Activated CD4-positive, alpha-beta T cell treated with anti-CD3 and anti-CD28 coated beads, Interleukin-2, amount 10 ng/mL, durations not matched to agents 24 days and 14 days (primary cell): Measurements from ENCODE around the gene TLE3. TPM values are rescaled to one million over a fixed set of nuclear protein-coding genes. Genes with fewer than 3 reads are reported as not detected.

ENCODE experiments used
- DNase-seq: peaks from one replicate; pipeline ENCODE4 v3.0.0; 2022
- H3K27ac Mint-ChIP-seq: one replicate; pipeline ENCODE4 v1.8.0; 2022; ENCODE audit warnings: mild to moderate bottlenecking, mixed read lengths
- H3K27me3 Mint-ChIP-seq: one replicate; pipeline ENCODE4 v1.8.0; 2022; ENCODE audit warnings: mixed read lengths
- H3K36me3 Mint-ChIP-seq: one replicate; pipeline ENCODE4 v1.8.0; 2022; ENCODE audit warnings: low read depth, mild to moderate bottlenecking, mixed read lengths
- H3K4me1 Mint-ChIP-seq: one replicate; pipeline ENCODE4 v1.8.0; 2021; ENCODE audit warnings: mixed read lengths
- H3K4me3 Mint-ChIP-seq: one replicate; pipeline ENCODE4 v1.8.0; 2022; ENCODE audit warnings: mild to moderate bottlenecking, moderate library complexity, mixed read lengths
- H3K9me3 Mint-ChIP-seq: one replicate; pipeline ENCODE4 v1.8.0; 2021; ENCODE audit warnings: mixed read lengths
- intact Hi-C: fragments of 100-400 bp; cut with micrococcal nuclease; formaldehyde crosslinking; loops from one replicate; pipeline ENCODE4 v1.15.1; 2023
- total RNA-seq: library from RNA; stranded (reverse); gene quantifications from 2 replicates; pipeline ENCODE4 v1.2.3, GENCODE V29; 2022

Gene TLE3
- total RNA-seq, 1 donor from 2014 or later = 111 TPM

GRCh38 chr15:70078578-70079417 is 18.9 kb downstream of the TLE3 start:
- intact Hi-C loops = no loop called here
- no peaks in the 10 kb centered on the region for H3K9me3 Mint-ChIP-seq
- peaks cover 76% of the 10 kb centered on the region for H3K36me3 Mint-ChIP-seq
- no peak for DNase-seq
- H3K27me3 Mint-ChIP-seq = no peaks in the 10 kb centered on the region
- peaks cover 33% of the 10 kb centered on the region for H3K4me1 Mint-ChIP-seq
- H3K4me3 Mint-ChIP-seq = no peak overlapping the region
- H3K27ac Mint-ChIP-seq = no peak overlapping the region

GRCh38 chr15:70077188-70078147 is 20.2 kb downstream of the TLE3 start:
- no peak overlapping the region for H3K27ac Mint-ChIP-seq
- intact Hi-C loops = no loop called here
- DNase-seq = no peak
- H3K4me3 Mint-ChIP-seq = no peak overlapping the region
- H3K4me1 Mint-ChIP-seq = peaks cover 33% of the 10 kb centered on the region
- no peaks in the 10 kb centered on the region for H3K27me3 Mint-ChIP-seq
- peaks cover 77% of the 10 kb centered on the region for H3K36me3 Mint-ChIP-seq
- no peaks in the 10 kb centered on the region for H3K9me3 Mint-ChIP-seq

- Mint-ChIP-seq H3K36me3 (peaks cover 77% of the 10 kb centered on the region), H3K27ac (no peak overlapping the region), H3K27me3 (no peaks in the 10 kb centered on the region), H3K4me3 (no peak overlapping the region), H3K4me1 (peaks cover 35% of the 10 kb centered on the region), H3K9me3 (no peaks in the 10 kb centered on the region)
- intact Hi-C loops = no loop called here
- no peak for DNase-seq
Observed at GRCh38 chr15:70074380-70074779, 23.3 kb downstream of the TLE3 start.

- no peak for DNase-seq
- intact Hi-C loops = no loop called here
- Mint-ChIP-seq H3K4me1 (peaks cover 33% of the 10 kb centered on the region), H3K27me3 (no peaks in the 10 kb centered on the region), H3K27ac (no peak overlapping the region), H3K4me3 (no peak overlapping the region), H3K36me3 (peaks cover 77% of the 10 kb centered on the region), H3K9me3 (no peaks in the 10 kb centered on the region)
Observed at GRCh38 chr15:70072479-70072878, 25.2 kb downstream of the TLE3 start.

GRCh38 chr15:70071799-70072198 is 25.9 kb downstream of the TLE3 start:
- Mint-ChIP-seq H3K9me3 (no peaks in the 10 kb centered on the region), H3K4me3 (no peak overlapping the region), H3K36me3 (peaks cover 79% of the 10 kb centered on the region), H3K27ac (no peak overlapping the region), H3K4me1 (peaks cover 31% of the 10 kb centered on the region), H3K27me3 (no peaks in the 10 kb centered on the region)
- DNase-seq = no peak
- intact Hi-C loops = no loop called here

- DNase-seq = no peak
- Mint-ChIP-seq H3K36me3 (peaks cover 73% of the 10 kb centered on the region), H3K4me1 (peaks cover 23% of the 10 kb centered on the region), H3K4me3 (no peak overlapping the region), H3K27ac (no peak overlapping the region), H3K27me3 (no peaks in the 10 kb centered on the region), H3K9me3 (no peaks in the 10 kb centered on the region)
- intact Hi-C loops = no loop called here
Observed at GRCh38 chr15:70069716-70070115, 28.0 kb downstream of the TLE3 start.

GRCh38 chr15:70068783-70069565 is 28.7 kb downstream of the TLE3 start:
- intact Hi-C loops = no loop called here
- Mint-ChIP-seq H3K9me3 (no peaks in the 10 kb centered on the region), H3K27ac (no peak overlapping the region)

GRCh38 chr15:70067681-70068080 is 30.0 kb downstream of the TLE3 start:
- no peak for DNase-seq
- Mint-ChIP-seq H3K4me1 (peaks cover 10% of the 10 kb centered on the region), H3K9me3 (no peaks in the 10 kb centered on the region), H3K27me3 (no peaks in the 10 kb centered on the region), H3K4me3 (no peak overlapping the region), H3K36me3 (peaks cover 66% of the 10 kb centered on the region), H3K27ac (no peak overlapping the region)
- intact Hi-C loops = no loop called here

More at GRCh38 chr15:70068783-70069565, 28.7 kb downstream of the TLE3 start:
- Mint-ChIP-seq H3K36me3 (peaks cover 68% of the 10 kb centered on the region), H3K4me3 (no peak overlapping the region), H3K27me3 (no peaks in the 10 kb centered on the region), H3K4me1 (peaks cover 20% of the 10 kb centered on the region)
- no peak for DNase-seq

GRCh38 chr15:70067011-70067410 is 30.7 kb downstream of the TLE3 start:
- Mint-ChIP-seq H3K4me3 (no peak overlapping the region), H3K27ac (no peak overlapping the region), H3K36me3 (peaks cover 64% of the 10 kb centered on the region), H3K9me3 (no peaks in the 10 kb centered on the region), H3K27me3 (no peaks in the 10 kb centered on the region), H3K4me1 (peaks cover 10% of the 10 kb centered on the region)
- intact Hi-C loops = no loop called here
- no peak for DNase-seq

- no peak for DNase-seq
- peaks cover 10% of the 10 kb centered on the region for H3K4me1 Mint-ChIP-seq
- intact Hi-C loops = no loop called here
- H3K36me3 Mint-ChIP-seq = peaks cover 63% of the 10 kb centered on the region
- H3K27me3 Mint-ChIP-seq = no peaks in the 10 kb centered on the region
- no peak overlapping the region for H3K27ac Mint-ChIP-seq
- H3K4me3 Mint-ChIP-seq = no peak overlapping the region
- no peaks in the 10 kb centered on the region for H3K9me3 Mint-ChIP-seq
Observed at GRCh38 chr15:70066447-70066846, 31.3 kb downstream of the TLE3 start.

- H3K27ac Mint-ChIP-seq = no peak overlapping the region
- intact Hi-C loops = no loop called here
- H3K4me1 Mint-ChIP-seq = peaks cover 8% of the 10 kb centered on the region
- H3K9me3 Mint-ChIP-seq = no peaks in the 10 kb centered on the region
- no peak for DNase-seq
- H3K4me3 Mint-ChIP-seq = no peak overlapping the region
- no peaks in the 10 kb centered on the region for H3K27me3 Mint-ChIP-seq
- H3K36me3 Mint-ChIP-seq = peaks cover 62% of the 10 kb centered on the region
Observed at GRCh38 chr15:70066004-70066403, 31.7 kb downstream of the TLE3 start.

GRCh38 chr15:70065006-70065722 is 32.6 kb downstream of the TLE3 start:
- intact Hi-C loops = no loop called here
- Mint-ChIP-seq H3K4me3 (no peak overlapping the region), H3K27me3 (no peaks in the 10 kb centered on the region), H3K27ac (no peak overlapping the region), H3K9me3 (no peaks in the 10 kb centered on the region), H3K36me3 (peaks cover 60% of the 10 kb centered on the region), H3K4me1 (peaks cover 8% of the 10 kb centered on the region)
- no peak for DNase-seq

- no peaks in the 10 kb centered on the region for H3K9me3 Mint-ChIP-seq
- intact Hi-C loops = no loop called here
- no peaks in the 10 kb centered on the region for H3K27me3 Mint-ChIP-seq
- no peak overlapping the region for H3K4me3 Mint-ChIP-seq
- H3K36me3 Mint-ChIP-seq = peaks cover 63% of the 10 kb centered on the region
- no peak overlapping the region for H3K27ac Mint-ChIP-seq
- DNase-seq = no peak
- peaks cover 8% of the 10 kb centered on the region for H3K4me1 Mint-ChIP-seq
Observed at GRCh38 chr15:70064441-70064840, 33.3 kb downstream of the TLE3 start.
